ENCODE data around the gene RABGEF1.
"Not testable (repeated sequence)": the region's sequence is repeated elsewhere in the genome, so short reads cannot be mapped to it uniquely, and the experiment has no call there.

The RABGEF1 gene

GRCh38 chr7:66767486-66767885, 27.0 kb downstream of the RABGEF1 start:
- not testable (repeated sequence) for DNase-seq

GRCh38 chr7:66768865-66769832, 28.6 kb downstream of the RABGEF1 start:
- no peak for DNase-seq

GRCh38 chr7:66769833-66770512, 29.4 kb downstream of the RABGEF1 start:
- no peak for DNase-seq

- DNase-seq: no peak
These were observed 31.3 kb downstream of the RABGEF1 start for GRCh38 chr7:66771795-66772194.

- DNase-seq: not testable (repeated sequence)
These were observed 33.2 kb downstream of the RABGEF1 start for GRCh38 chr7:66773744-66774143.

GRCh38 chr7:66776383-66776782, 35.9 kb downstream of the RABGEF1 start:
- not testable (repeated sequence) for DNase-seq

- no peak for DNase-seq
These were observed 36.4 kb downstream of the RABGEF1 start for GRCh38 chr7:66776800-66777442.

- no peak for DNase-seq
These were observed 37.7 kb downstream of the RABGEF1 start for GRCh38 chr7:66778201-66778600.

GRCh38 chr7:66779669-66780409, 39.3 kb downstream of the RABGEF1 start:
- DNase-seq: no peak

GRCh38 chr7:66781408-66782090, 41.0 kb downstream of the RABGEF1 start:
- DNase-seq: no peak

GRCh38 chr7:66782875-66783274, 42.3 kb downstream of the RABGEF1 start:
- not testable (repeated sequence) for DNase-seq

- not testable (repeated sequence) for DNase-seq
These were observed 43.5 kb downstream of the RABGEF1 start for GRCh38 chr7:66783887-66784595.

GRCh38 chr7:66790196-66790595, 49.7 kb downstream of the RABGEF1 start:
- no peak for DNase-seq

GRCh38 chr7:66790725-66791124, 50.2 kb downstream of the RABGEF1 start:
- no peak for DNase-seq

GRCh38 chr7:66800591-66800990, 60.1 kb downstream of the RABGEF1 start:
- DNase-seq: no peak

- no peak for DNase-seq
These were observed 63.5 kb downstream of the RABGEF1 start for GRCh38 chr7:66804001-66804400.

- no peak for DNase-seq
These were observed 67.2 kb downstream of the RABGEF1 start for GRCh38 chr7:66807736-66808135.

- no peak for DNase-seq
These were observed 70.2 kb downstream of the RABGEF1 start for GRCh38 chr7:66810716-66811115.

- DNase-seq: not testable (repeated sequence)
These were observed 74.8 kb downstream of the RABGEF1 start for GRCh38 chr7:66815186-66815875.

- DNase-seq: no peak
These were observed 75.4 kb downstream of the RABGEF1 start for GRCh38 chr7:66815951-66816350.

- not testable (repeated sequence) for DNase-seq
These were observed 76.1 kb downstream of the RABGEF1 start for GRCh38 chr7:66816658-66817057.
